Astrocyte (in vitro differentiated cells and primary cell): ENCODE measurements around the gene UGT1A8. TPM values are rescaled to one million over a fixed set of nuclear protein-coding genes. Genes with fewer than 3 reads are reported as not detected.

Experiments used
- DNase-seq: peaks from one replicate; pipeline ENCODE4 v3.0.0-alpha.2; 2010; ENCODE audit warnings: low read depth
- FAIRE-seq: peaks from 2 replicates; lab custom pipeline; 2011; peaks lifted over from hg19 to GRCh38; lab: Jason Lieb, UNC
- H2AFZ ChIP-seq: 2 replicates; pipeline ENCODE4 v1.6.0; 2012; ENCODE audit warnings: low read depth, low read length, inconsistent platforms
- H3K27ac ChIP-seq: 2 replicates; pipeline ENCODE4 v1.5.1; 2011; ENCODE audit warnings: low read depth, low read length, inconsistent platforms
- H3K27me3 ChIP-seq: 2 replicates; pipeline ENCODE4 v1.6.0; 2011; ENCODE audit warnings: low read length, inconsistent platforms; ENCODE audit not compliant: insufficient read depth
- H3K36me3 ChIP-seq: 2 replicates; pipeline ENCODE4 v1.5.1; 2011; ENCODE audit warnings: low read length, inconsistent platforms; ENCODE audit not compliant: insufficient read depth
- H3K4me1 ChIP-seq: 2 replicates; pipeline ENCODE4 v1.5.1; 2011; ENCODE audit warnings: low read length, inconsistent platforms; ENCODE audit not compliant: insufficient read depth
- H3K4me2 ChIP-seq: 2 replicates; pipeline ENCODE4 v1.6.0; 2012; ENCODE audit warnings: low read length, inconsistent platforms
- H3K4me3 ChIP-seq: 2 replicates; pipeline ENCODE4 v1.5.1; 2011; ENCODE audit warnings: low read depth, mild to moderate bottlenecking, low read length, inconsistent platforms; ENCODE audit not compliant: insufficient read depth
- H3K79me2 ChIP-seq: 2 replicates; pipeline ENCODE4 v1.6.0; 2012; ENCODE audit warnings: mild to moderate bottlenecking, low read length, inconsistent platforms; ENCODE audit not compliant: insufficient read depth
- H3K9ac ChIP-seq: 2 replicates; pipeline ENCODE4 v1.6.0; 2012; ENCODE audit warnings: mild to moderate bottlenecking, low read length, inconsistent platforms
- H3K9me3 ChIP-seq: 2 replicates; pipeline ENCODE4 v1.5.1; 2012; ENCODE audit warnings: low read depth, mild to moderate bottlenecking, low read length, inconsistent platforms; ENCODE audit not compliant: insufficient read depth
- H4K20me1 ChIP-seq: 2 replicates; pipeline ENCODE4 v1.6.0; 2012; ENCODE audit warnings: low read length, inconsistent platforms; ENCODE audit not compliant: insufficient read depth
- H3K27ac Mint-ChIP-seq: one replicate; pipeline ENCODE4 v1.8.0; 2021; ENCODE audit warnings: mild to moderate bottlenecking, mixed read lengths; ENCODE audit not compliant: unreplicated experiment
- H3K27me3 Mint-ChIP-seq: one replicate; pipeline ENCODE4 v1.8.0; 2021; ENCODE audit warnings: low read depth, mixed read lengths; ENCODE audit not compliant: unreplicated experiment
- H3K36me3 Mint-ChIP-seq: one replicate; pipeline ENCODE4 v1.8.0; 2021; ENCODE audit warnings: low read depth, mixed read lengths; ENCODE audit not compliant: unreplicated experiment
- H3K4me1 Mint-ChIP-seq: one replicate; pipeline ENCODE4 v1.8.0; 2021; ENCODE audit warnings: low read depth, mixed read lengths; ENCODE audit not compliant: unreplicated experiment
- H3K4me3 Mint-ChIP-seq: one replicate; pipeline ENCODE4 v1.8.0; 2021; ENCODE audit warnings: mild to moderate bottlenecking, moderate library complexity, mixed read lengths; ENCODE audit not compliant: unreplicated experiment
- H3K9me3 Mint-ChIP-seq: one replicate; pipeline ENCODE4 v1.8.0; 2021; ENCODE audit warnings: mild to moderate bottlenecking, mixed read lengths; ENCODE audit not compliant: unreplicated experiment
- EZH2 ChIP-seq: IDR thresholded peaks from 2 replicates; pipeline ENCODE4 v1.6.1; 2012; ENCODE audit warnings: mild to moderate bottlenecking, low read length, inconsistent platforms; ENCODE audit not compliant: insufficient read depth
- total RNA-seq: library from RNA; stranded (reverse); gene quantifications from 2 replicates; pipeline ENCODE4 v1.2.1, GENCODE V29; 2021
- TF ChIP-seq, protein P1 (sequence below): IDR thresholded peaks from 2 replicates; pipeline ENCODE4 v1.5.1; 2011; ENCODE audit warnings: low read depth, mild to moderate bottlenecking, inconsistent platforms, low read length, moderate library complexity; ENCODE audit not compliant: insufficient read depth

The UGT1A8 gene
- total RNA-seq, 1 donor from 2014 or later = not detected

- FAIRE-seq (no peak), DNase-seq (no peak)
- H3K4me3 Mint-ChIP-seq = no peak overlapping the region
- Histone ChIP-seq H3K36me3 (no peaks in the 10 kb centered on the region), H3K27ac (no peak overlapping the region), H3K4me1 (peaks cover 4% of the 10 kb centered on the region), H3K79me2 (no peaks in the 10 kb centered on the region), H3K4me2 (no peak overlapping the region), H3K4me3 (no peak overlapping the region), H3K27me3 (no peaks in the 10 kb centered on the region), H3K9me3 (no peaks in the 10 kb centered on the region), H3K9ac (no peak overlapping the region), H2AFZ (no peak overlapping the region), H4K20me1 (no peaks in the 10 kb centered on the region)
- peaks cover 3% of the 10 kb centered on the region for H3K27me3 Mint-ChIP-seq
- TF ChIP-seq, protein P1, sequence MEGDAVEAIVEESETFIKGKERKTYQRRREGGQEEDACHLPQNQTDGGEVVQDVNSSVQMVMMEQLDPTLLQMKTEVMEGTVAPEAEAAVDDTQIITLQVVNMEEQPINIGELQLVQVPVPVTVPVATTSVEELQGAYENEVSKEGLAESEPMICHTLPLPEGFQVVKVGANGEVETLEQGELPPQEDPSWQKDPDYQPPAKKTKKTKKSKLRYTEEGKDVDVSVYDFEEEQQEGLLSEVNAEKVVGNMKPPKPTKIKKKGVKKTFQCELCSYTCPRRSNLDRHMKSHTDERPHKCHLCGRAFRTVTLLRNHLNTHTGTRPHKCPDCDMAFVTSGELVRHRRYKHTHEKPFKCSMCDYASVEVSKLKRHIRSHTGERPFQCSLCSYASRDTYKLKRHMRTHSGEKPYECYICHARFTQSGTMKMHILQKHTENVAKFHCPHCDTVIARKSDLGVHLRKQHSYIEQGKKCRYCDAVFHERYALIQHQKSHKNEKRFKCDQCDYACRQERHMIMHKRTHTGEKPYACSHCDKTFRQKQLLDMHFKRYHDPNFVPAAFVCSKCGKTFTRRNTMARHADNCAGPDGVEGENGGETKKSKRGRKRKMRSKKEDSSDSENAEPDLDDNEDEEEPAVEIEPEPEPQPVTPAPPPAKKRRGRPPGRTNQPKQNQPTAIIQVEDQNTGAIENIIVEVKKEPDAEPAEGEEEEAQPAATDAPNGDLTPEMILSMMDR = no peak
- no peak for TF ChIP-seq EZH2
- H3K9me3 Mint-ChIP-seq = no peaks in the 10 kb centered on the region
- no peak overlapping the region for H3K27ac Mint-ChIP-seq
- no peaks in the 10 kb centered on the region for H3K4me1 Mint-ChIP-seq
- H3K36me3 Mint-ChIP-seq = no peaks in the 10 kb centered on the region
Observed at GRCh38 chr2:233679196-233679595, 61.8 kb downstream of the UGT1A8 start.

DNA sequence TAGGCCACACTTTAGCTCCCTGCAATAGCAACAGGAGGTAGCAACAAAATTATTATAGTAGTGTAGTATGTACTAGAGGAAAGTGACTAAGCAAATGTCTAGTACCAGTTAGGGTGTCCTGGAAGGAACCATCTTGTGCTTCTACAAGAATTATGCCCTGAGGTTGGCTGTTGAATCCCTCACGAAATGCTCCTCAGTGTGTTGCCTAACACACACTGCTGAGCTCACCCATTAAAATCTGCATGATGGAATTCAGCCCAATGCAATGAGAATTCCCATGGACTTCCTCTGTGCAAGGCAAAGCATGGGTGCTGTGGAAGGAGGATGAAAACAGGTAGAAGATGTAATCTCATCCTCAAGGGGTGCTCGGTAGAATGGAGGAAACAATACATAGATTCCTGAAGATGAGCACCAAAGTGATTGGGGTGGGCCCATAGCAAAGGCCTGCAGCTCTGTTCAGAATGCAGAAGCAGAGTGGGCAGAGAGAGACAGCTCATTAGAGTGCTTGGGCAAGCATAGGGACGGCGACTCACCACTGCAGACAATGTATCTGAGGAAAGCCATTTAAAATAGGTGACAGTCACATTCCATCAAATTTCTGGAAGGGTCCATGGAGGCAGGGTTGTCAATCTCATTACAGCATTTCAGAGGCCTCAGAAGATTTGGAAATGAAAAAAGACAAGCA is 63.1 kb downstream of the UGT1A8 start:
- no peaks in the 10 kb centered on the region for H3K36me3 ChIP-seq
- no peak for TF ChIP-seq EZH2
- TF ChIP-seq, protein P1 = no peak
- Mint-ChIP-seq H3K27me3 (peaks cover 3% of the 10 kb centered on the region), H3K4me1 (no peaks in the 10 kb centered on the region), H3K4me3 (no peak overlapping the region), H3K27ac (no peak overlapping the region), H3K9me3 (no peaks in the 10 kb centered on the region), H3K36me3 (no peaks in the 10 kb centered on the region)
- DNase-seq (no peak), FAIRE-seq (no peak)
- H3K4me1 ChIP-seq = peaks cover 4% of the 10 kb centered on the region
- H3K4me2 ChIP-seq = no peak overlapping the region
- H3K79me2 ChIP-seq = no peaks in the 10 kb centered on the region
- H3K9ac ChIP-seq = no peak overlapping the region
- no peak overlapping the region for H3K27ac ChIP-seq
- no peaks in the 10 kb centered on the region for H4K20me1 ChIP-seq
- H2AFZ ChIP-seq = no peak overlapping the region
- H3K9me3 ChIP-seq = no peaks in the 10 kb centered on the region
- no peaks in the 10 kb centered on the region for H3K27me3 ChIP-seq
- no peak overlapping the region for H3K4me3 ChIP-seq

- TF ChIP-seq, protein P1 = no peak
- TF ChIP-seq EZH2 = no peak
- FAIRE-seq = no peak
- no peaks in the 10 kb centered on the region for H3K79me2 ChIP-seq
- peaks cover 3% of the 10 kb centered on the region for H3K27me3 Mint-ChIP-seq
- no peaks in the 10 kb centered on the region for H4K20me1 ChIP-seq
- no peak within 1 kb of the TSS for H3K27ac ChIP-seq
- H3K27ac Mint-ChIP-seq = no peak within 1 kb of the TSS
- H3K9me3 Mint-ChIP-seq = no peaks in the 10 kb centered on the region
- H3K4me2 ChIP-seq = no peak within 1 kb of the TSS
- no peaks in the 10 kb centered on the region for H3K36me3 ChIP-seq
- no peak within 1 kb of the TSS for H3K4me3 ChIP-seq
- no peak within 1 kb of the TSS for H2AFZ ChIP-seq
- no peaks in the 10 kb centered on the region for H3K27me3 ChIP-seq
- no peak within 1 kb of the TSS for H3K4me3 Mint-ChIP-seq
- no peaks in the 10 kb centered on the region for H3K36me3 Mint-ChIP-seq
- no peaks in the 10 kb centered on the region for H3K9me3 ChIP-seq
- DNase-seq = no peak
- H3K4me1 Mint-ChIP-seq = no peaks in the 10 kb centered on the region
- no peak within 1 kb of the TSS for H3K9ac ChIP-seq
- peaks cover under 1% of the 10 kb centered on the region for H3K4me1 ChIP-seq
Observed at GRCh38 chr2:233681521-233682099, 64.2 kb downstream of the UGT1A8 start, which contains the start of gene UGT1A7. UGT1A7 (plus strand) TSS chr2:233681901; CDS start chr2:233681938, 37 bp downstream.
